AG10803 (cell line): ENCODE results near the gene CR1.
A peak's percentile ranks its signal among the peaks of the same experiment; 100 is the strongest.

Experiments
- DNase-seq: peaks from one replicate; pipeline ENCODE4 v3.0.0; 2010; ENCODE audit warnings: low read depth
- H3K4me3 ChIP-seq: 2 replicates; pipeline ENCODE4 v1.5.1; 2011; ENCODE audit warnings: mild to moderate bottlenecking, low read length, control low read depth
- CTCF ChIP-seq: conservative IDR thresholded peaks from 2 replicates; pipeline ENCODE4 v1.5.1; 2011; ENCODE audit warnings: mild to moderate bottlenecking, low read length, control low read depth, inconsistent platforms

The CR1 gene

GRCh38 chr1:207645635-207646081, 149.7 kb downstream of the CR1 start:
- DNase-seq: no peak
- TF ChIP-seq CTCF: no peak
- H3K4me3 ChIP-seq: peak overlapping the region; percentile 71

GRCh38 chr1:207646171-207646570, 150.2 kb downstream of the CR1 start:
- TF ChIP-seq CTCF: no peak
- DNase-seq: no peak
- no peak overlapping the region for H3K4me3 ChIP-seq

- no peak overlapping the region for H3K4me3 ChIP-seq
- no peak for TF ChIP-seq CTCF
- DNase-seq: no peak
Observed at GRCh38 chr1:207646944-207647579, 151.1 kb downstream of the CR1 start.

GRCh38 chr1:207647671-207648333, 151.8 kb downstream of the CR1 start:
- no peak for DNase-seq
- TF ChIP-seq CTCF: no peak
- H3K4me3 ChIP-seq: no peak overlapping the region

GRCh38 chr1:207648334-207649209, 152.6 kb downstream of the CR1 start:
- no peak for TF ChIP-seq CTCF
- no peak for DNase-seq
- no peak overlapping the region for H3K4me3 ChIP-seq

- no peak for TF ChIP-seq CTCF
- DNase-seq: no peak
- no peak overlapping the region for H3K4me3 ChIP-seq
Observed at GRCh38 chr1:207649210-207649753, 153.3 kb downstream of the CR1 start.
